A549 (cell line): ENCODE results near the gene C17orf107. TPM values are rescaled to one million over a fixed set of nuclear protein-coding genes. Genes with fewer than 3 reads are reported as not detected.
"Not testable (repeated sequence)": the region's sequence is repeated elsewhere in the genome, so short reads cannot be mapped to it uniquely, and the experiment has no call there.

ENCODE experiments used
- ATAC-seq, 2 experiments: fragments of 200-7000 bp in 1 of 2; fragments of >200 bp in 1 of 2; cut with Nextera tagmentation in 1 of 2; cut with Tn5 transposase in 1 of 2; 3 replicates each; pipeline versions ENCODE4 v1.8.0 to v1.9.1; 2018 to 2020; ENCODE audit warnings: mild to moderate bottlenecking in 1 of 2, moderate library complexity in 1 of 2
- CTCF ChIA-PET: fragments of 300-600 bp; sonication (Branson Sonifier 250); formaldehyde crosslinking; extraction: SDS; loops from one replicate; lab custom pipeline; 2021; ENCODE audit warnings: antibody characterized with exemption, inconsistent platforms; lab: Yijun Ruan, JAX
- POLR2A ChIA-PET: fragments of 350-600 bp; formaldehyde crosslinking; extraction: SDS; loops from one replicate; lab custom pipeline; 2021; ENCODE audit warnings: antibody characterized with exemption, inconsistent platforms; lab: Yijun Ruan, JAX
- DNase-seq, 2 experiments: peaks; one replicate each; pipeline versions ENCODE4 v3.0.0 to v3.0.0-alpha.2; 2011 to 2016; ENCODE audit warnings: low read depth in 1 of 2, low spot score in 1 of 2
- FAIRE-seq: peaks from 2 replicates; lab custom pipeline; 2011; peaks lifted over from hg19 to GRCh38; lab: Jason Lieb, UNC
- H3K27ac ChIP-seq, 2 experiments: fragments of >200 bp; sonication (Bioruptor Twin); formaldehyde crosslinking; 3 replicates each; pipeline ENCODE4 v1.5.1; 2016 to 2017
- H3K4me1 ChIP-seq: fragments of >200 bp; sonication (Bioruptor Twin); formaldehyde crosslinking; 3 replicates; pipeline ENCODE4 v1.6.1; 2016
- H3K4me2 ChIP-seq: fragments of >200 bp; sonication (Bioruptor Twin); formaldehyde crosslinking; 3 replicates; pipeline ENCODE4 v1.6.1; 2016
- H3K4me3 ChIP-seq: fragments of >200 bp; sonication (Bioruptor Twin); formaldehyde crosslinking; 3 replicates; pipeline ENCODE4 v1.5.1; 2016
- H3K9me3 ChIP-seq: fragments of >200 bp; sonication (Bioruptor Twin); formaldehyde crosslinking; 3 replicates; pipeline ENCODE4 v1.6.1; 2016
- CBX8 ChIP-seq: fragments of 200-600 bp; sonication (generic); IDR thresholded peaks from 2 replicates; pipeline ENCODE4 v1.6.1; 2016
- EHMT2 ChIP-seq: fragments of 200-600 bp; sonication (generic); IDR thresholded peaks from 2 replicates; pipeline ENCODE4 v1.6.1; 2016; ENCODE audit warnings: antibody characterized with exemption, low read depth, mild to moderate bottlenecking, moderate library complexity
- ELK1 ChIP-seq: fragments of 150-350 bp; IDR thresholded peaks from 2 replicates; pipeline ENCODE4 v1.6.1; 2014; ENCODE audit warnings: low read depth, mild to moderate bottlenecking, low read length
- HOXA7 ChIP-seq: fragments of 250-450 bp; sonication (Bioruptor Pico); IDR thresholded peaks from 2 replicates; pipeline ENCODE4 v1.5.0; 2020; ENCODE audit warnings: mild to moderate bottlenecking, moderate library complexity
- KDM5A ChIP-seq: fragments of 200-600 bp; sonication (generic); IDR thresholded peaks from 2 replicates; pipeline ENCODE4 v1.6.1; 2016; ENCODE audit warnings: antibody characterized with exemption, mild to moderate bottlenecking
- MAZ ChIP-seq: fragments of 150-350 bp; IDR thresholded peaks from 2 replicates; pipeline ENCODE4 v1.6.1; 2014; ENCODE audit warnings: antibody characterized with exemption, low read depth, low read length, borderline replicate concordance
- NR3C1 ChIP-seq: fragments of >200 bp; sonication (Bioruptor Twin); formaldehyde crosslinking; IDR thresholded peaks from 3 replicates; pipeline ENCODE4 v1.6.1; 2017
- PBX3 ChIP-seq: IDR thresholded peaks from 2 replicates; pipeline ENCODE4 v1.6.1; 2012
- PHF8 ChIP-seq: fragments of 200-600 bp; sonication (generic); IDR thresholded peaks from 2 replicates; pipeline ENCODE4 v1.6.1; 2016; ENCODE audit warnings: low read depth, mild to moderate bottlenecking, antibody characterized with exemption, moderate library complexity, borderline replicate concordance
- RAD21 ChIP-seq, 2 experiments: fragments of >200 bp in 1 of 2; sonication (Bioruptor Twin) in 1 of 2; formaldehyde crosslinking in 1 of 2; IDR thresholded peaks in 1 of 2; conservative IDR thresholded peaks in 1 of 2; 2 replicates in 1 of 2; 3 replicates in 1 of 2; pipeline ENCODE4 v1.6.1; 2012 to 2018; ENCODE audit warnings: inconsistent platforms in 1 of 2
- RCOR1 ChIP-seq: fragments of 150-350 bp; IDR thresholded peaks from 2 replicates; pipeline ENCODE4 v1.6.1; 2014; ENCODE audit warnings: antibody characterized with exemption, low read length, low read depth
- REST ChIP-seq: fragments of 200-600 bp; sonication (generic); IDR thresholded peaks from 2 replicates; pipeline ENCODE4 v1.6.1; 2016; ENCODE audit warnings: antibody characterized with exemption, mild to moderate bottlenecking, moderate library complexity
- USF2 ChIP-seq: fragments of 450-650 bp; IDR thresholded peaks from 2 replicates; pipeline ENCODE4 v1.6.1; 2014; ENCODE audit warnings: antibody characterized with exemption
- ZC3H11A ChIP-seq: fragments of 450-650 bp; IDR thresholded peaks from 2 replicates; pipeline ENCODE4 v1.6.1; 2014; ENCODE audit warnings: antibody characterized with exemption, mild to moderate bottlenecking
- WGBS: methylation state at CpG from one replicate; pipeline ENCODE4 v1.1.6; 2017; ENCODE audit errors: missing lambda C conversion rate; 5-methylcytosine and 5-hydroxymethylcytosine counted together
- polyA plus RNA-seq, 4 experiments: library from polyadenylated mRNA; depleted of rRNA in 3 of 4; stranded (reverse); fragments of >200 nt; fragmentation: RNase III in 1 of 4; extraction: RNeasy Plus Mini Kit Qiagen cat#74134 plus additional on column Dnase treatment in 1 of 4; gene quantifications; 2 replicates in 3 of 4; 3 replicates in 1 of 4; pipeline ENCODE4 v1.2.3, GENCODE V29; 2011 to 2017

The C17orf107 gene
- polyA plus RNA-seq, 2 of the 4 experiments (the other 2 are of a cell fraction) = 0.13 to 0.30 TPM

GRCh38 chr17:4854111-4854681, 45.1 kb upstream of the C17orf107 start (continued):
- TF ChIP-seq RAD21 (conservative IDR thresholded peaks at IDR 0.05 in 1 of 2, IDR thresholded peaks at IDR 0.05 in 1 of 2) = no peak
- TF ChIP-seq EHMT2 = no peak

- ChIA-PET CTCF (interaction anchor here (0.9 to 1.4 kb wide), 3 partner anchors 17 to 66 kb away, joined by 3 to 4 read pairs (median 3); no protein-coding TSS in a partner anchor), POLR2A (no interaction called here)
These were observed 42.9 kb upstream of the C17orf107 start for GRCh38 chr17:4856271-4856936.

GRCh38 chr17:4856937-4857314, 42.4 kb upstream of the C17orf107 start:
- TF ChIP-seq ZC3H11A = no peak
- no peak for TF ChIP-seq USF2
- TF ChIP-seq KDM5A = no peak
- no peak for TF ChIP-seq NR3C1
- TF ChIP-seq ELK1 = no peak
- no peak for TF ChIP-seq CBX8
- no peak for TF ChIP-seq REST
- TF ChIP-seq MAZ = no peak
- TF ChIP-seq PHF8 = no peak
- TF ChIP-seq HOXA7 = no peak
- ChIA-PET CTCF (interaction anchor here (0.9 to 3.0 kb wide), 5 partner anchors 11 to 147 kb away, joined by 3 to 12 read pairs (median 4); partner anchors contain the start of gene ARRB2), POLR2A (no interaction called here)
- FAIRE-seq (no peak), ATAC-seq (peak; percentile 14 to 28; a peak in 3 of 6 replicates), DNase-seq (no peak)
- Histone ChIP-seq H3K4me2 (no peak overlapping the region), H3K27ac (no peak overlapping the region), H3K4me1 (peaks cover 39% of the 10 kb centered on the region), H3K9me3 (no peaks in the 10 kb centered on the region), H3K4me3 (no peak overlapping the region)
- 92% methylated on average over 7 of the region's 7 CpGs for whole genome bisulfite sequencing

More at GRCh38 chr17:4856271-4856936, 42.9 kb upstream of the C17orf107 start:
- Histone ChIP-seq H3K4me1 (peaks cover 44% of the 10 kb centered on the region), H3K27ac (no peak overlapping the region), H3K9me3 (no peaks in the 10 kb centered on the region), H3K4me2 (no peak overlapping the region), H3K4me3 (no peak overlapping the region)
- ATAC-seq = no peak
- FAIRE-seq = no peak
- TF ChIP-seq RCOR1 (no peak), PBX3 (no peak)
- 95% methylated on average over 17 of the region's 17 CpGs for WGBS
- no peak for DNase-seq

- CTCF ChIA-PET = interaction anchor here (0.6 to 3.0 kb wide), 9 partner anchors 8 to 148 kb away, joined by 3 to 12 read pairs (median 4); partner anchors contain the start of genes ARRB2 and CHRNE
- POLR2A ChIA-PET, H3K4me3 ChIP-seq, FAIRE-seq, H3K4me2 ChIP-seq, H3K9me3 ChIP-seq, H3K27ac ChIP-seq, DNase-seq, ATAC-seq: not testable (repeated sequence)
- WGBS = 93% methylated on average over 7 of the region's 7 CpGs
- peaks cover 35% of the 10 kb centered on the region for H3K4me1 ChIP-seq
These were observed 42.0 kb upstream of the C17orf107 start for GRCh38 chr17:4857347-4857746.
